ENCODE results near the gene GPR45. TPM values are rescaled to one million over a fixed set of nuclear protein-coding genes. Genes with fewer than 3 reads are reported as not detected.

Gene GPR45
- total RNA-seq, 2 donors from 2014 or later = not detected

DNA sequence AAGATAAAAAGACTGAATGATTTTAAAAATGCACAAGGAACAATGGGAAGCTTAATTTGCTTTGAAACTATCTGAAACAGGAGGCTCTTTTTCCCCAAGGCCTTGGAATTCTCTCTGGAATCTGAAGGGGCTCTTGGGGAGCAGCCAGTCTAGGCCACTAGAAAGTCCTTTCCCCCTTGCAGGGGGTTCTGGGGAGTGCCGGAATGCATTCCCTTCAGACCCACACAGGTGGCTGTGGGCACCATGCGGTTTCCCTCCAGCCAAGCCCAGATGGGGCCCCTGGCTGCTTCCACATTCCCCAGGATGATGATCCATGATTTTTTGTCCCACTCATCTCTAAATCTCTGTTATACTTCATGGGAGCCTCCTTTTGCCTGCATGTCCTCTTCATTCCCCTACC, 10.7 kb downstream of the GPR45 start:
- 83 to 96% methylated on average over 2 of the region's 2 CpGs for WGBS, 2 donors
- Histone ChIP-seq H3K9me3 (no peaks in the 10 kb centered on the region), H3K4me3 (no peak overlapping the region), H3K27ac (no peak overlapping the region), H3K27me3 (no peaks in the 10 kb centered on the region), H3K36me3 (replicated peaks in 1 of 2; ENCODE audit: insufficient read depth in 1 of 2, low read depth in 2 of 2) (no peaks in the 10 kb centered on the region), H3K4me1 (no peaks in the 10 kb centered on the region)
- DNase-seq (no peak), ATAC-seq (no peak)
- TF ChIP-seq, protein P1, sequence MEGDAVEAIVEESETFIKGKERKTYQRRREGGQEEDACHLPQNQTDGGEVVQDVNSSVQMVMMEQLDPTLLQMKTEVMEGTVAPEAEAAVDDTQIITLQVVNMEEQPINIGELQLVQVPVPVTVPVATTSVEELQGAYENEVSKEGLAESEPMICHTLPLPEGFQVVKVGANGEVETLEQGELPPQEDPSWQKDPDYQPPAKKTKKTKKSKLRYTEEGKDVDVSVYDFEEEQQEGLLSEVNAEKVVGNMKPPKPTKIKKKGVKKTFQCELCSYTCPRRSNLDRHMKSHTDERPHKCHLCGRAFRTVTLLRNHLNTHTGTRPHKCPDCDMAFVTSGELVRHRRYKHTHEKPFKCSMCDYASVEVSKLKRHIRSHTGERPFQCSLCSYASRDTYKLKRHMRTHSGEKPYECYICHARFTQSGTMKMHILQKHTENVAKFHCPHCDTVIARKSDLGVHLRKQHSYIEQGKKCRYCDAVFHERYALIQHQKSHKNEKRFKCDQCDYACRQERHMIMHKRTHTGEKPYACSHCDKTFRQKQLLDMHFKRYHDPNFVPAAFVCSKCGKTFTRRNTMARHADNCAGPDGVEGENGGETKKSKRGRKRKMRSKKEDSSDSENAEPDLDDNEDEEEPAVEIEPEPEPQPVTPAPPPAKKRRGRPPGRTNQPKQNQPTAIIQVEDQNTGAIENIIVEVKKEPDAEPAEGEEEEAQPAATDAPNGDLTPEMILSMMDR (IDR thresholded peaks at IDR 0.05) = no peak
- no peak for TF ChIP-seq POLR2A (IDR thresholded peaks at IDR 0.05)
- intact Hi-C loops (cut with DNase I) = no loop called here

DNA sequence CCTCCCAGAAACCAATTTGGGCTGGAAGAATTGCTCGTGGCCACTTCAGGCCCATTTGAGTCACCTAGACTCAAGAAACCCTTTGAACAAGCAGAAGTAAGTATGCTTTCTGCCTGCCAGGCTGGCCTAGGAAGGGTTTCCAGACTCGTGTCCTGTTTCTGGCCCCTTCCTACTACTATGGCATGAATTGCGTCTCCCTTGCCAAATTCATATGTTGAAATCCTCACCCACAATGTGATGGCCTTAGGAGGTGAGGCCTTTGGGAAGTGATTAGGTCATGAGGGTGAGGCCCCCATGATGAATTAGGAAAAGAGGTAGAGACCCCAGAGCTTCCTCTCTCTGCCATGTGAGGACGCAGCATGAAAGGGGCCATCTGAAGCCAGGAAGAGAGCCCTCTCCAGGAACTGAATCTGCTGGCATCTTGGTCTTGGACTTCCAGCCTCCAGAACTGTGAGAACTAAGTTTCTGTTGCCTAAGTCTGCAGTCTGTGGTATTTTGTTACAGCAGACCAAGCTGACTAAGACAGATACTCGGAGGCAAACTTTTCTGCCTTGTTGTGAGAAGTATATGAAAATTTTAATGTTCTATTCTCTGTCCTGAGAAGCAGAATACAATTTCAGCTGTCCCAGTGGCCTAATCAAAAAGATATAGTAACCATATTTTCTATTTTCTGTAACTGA, 13.1 kb downstream of the GPR45 start:
- TF ChIP-seq, protein P1 (IDR thresholded peaks at IDR 0.05) = no peak
- no peak for TF ChIP-seq POLR2A (IDR thresholded peaks at IDR 0.05)

DNA sequence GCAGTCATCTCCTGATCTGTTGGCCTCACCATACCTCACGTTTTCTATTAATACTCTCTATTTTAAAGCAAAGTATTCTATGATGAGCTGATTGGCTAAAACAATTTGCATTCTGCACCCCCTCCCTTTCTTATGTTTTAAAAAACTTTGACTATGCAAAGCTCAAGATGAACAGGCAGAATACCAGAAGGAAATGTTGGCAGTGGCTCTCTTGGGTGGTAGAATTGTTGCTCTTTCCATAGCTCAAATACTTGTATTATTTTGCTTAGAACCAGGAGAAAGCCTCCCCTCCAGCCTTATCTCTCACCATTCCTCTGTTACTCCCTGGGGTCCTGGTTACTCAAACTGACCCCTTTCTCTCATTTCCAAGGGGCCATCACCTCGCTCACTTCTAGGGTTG, 14.4 kb downstream of the GPR45 start:
- no peaks in the 10 kb centered on the region for H3K36me3 ChIP-seq (replicated peaks in 1 of 2; ENCODE audit: insufficient read depth in 1 of 2, low read depth in 2 of 2)
- TF ChIP-seq, protein P1 (IDR thresholded peaks at IDR 0.05) = no peak
- TF ChIP-seq POLR2A (IDR thresholded peaks at IDR 0.05) = no peak
- 68 to 84% methylated on average over 2 of the region's 2 CpGs for WGBS, 2 donors
- H3K4me3 ChIP-seq = no peak overlapping the region
- ATAC-seq = no peak
- intact Hi-C loops (cut with DNase I) = no loop called here
- H3K4me1 ChIP-seq = no peaks in the 10 kb centered on the region
- no peaks in the 10 kb centered on the region for H3K27me3 ChIP-seq
- H3K27ac ChIP-seq = no peak overlapping the region
- H3K9me3 ChIP-seq = no peaks in the 10 kb centered on the region
- no peak for DNase-seq

More for the DNA sequence above, 13.1 kb downstream of the GPR45 start:
- DNase-seq (no peak), ATAC-seq (no peak)
- no peak overlapping the region for H3K27ac ChIP-seq
- intact Hi-C loops (cut with DNase I) = no loop called here
- H3K4me1 ChIP-seq = no peaks in the 10 kb centered on the region
- no peaks in the 10 kb centered on the region for H3K9me3 ChIP-seq
- H3K4me3 ChIP-seq = no peak overlapping the region
- no peaks in the 10 kb centered on the region for H3K27me3 ChIP-seq
- H3K36me3 ChIP-seq (replicated peaks in 1 of 2; ENCODE audit: insufficient read depth in 1 of 2, low read depth in 2 of 2) = no peaks in the 10 kb centered on the region
- 76 to 82% methylated on average over 5 of the region's 5 CpGs for WGBS, 2 donors

DNA sequence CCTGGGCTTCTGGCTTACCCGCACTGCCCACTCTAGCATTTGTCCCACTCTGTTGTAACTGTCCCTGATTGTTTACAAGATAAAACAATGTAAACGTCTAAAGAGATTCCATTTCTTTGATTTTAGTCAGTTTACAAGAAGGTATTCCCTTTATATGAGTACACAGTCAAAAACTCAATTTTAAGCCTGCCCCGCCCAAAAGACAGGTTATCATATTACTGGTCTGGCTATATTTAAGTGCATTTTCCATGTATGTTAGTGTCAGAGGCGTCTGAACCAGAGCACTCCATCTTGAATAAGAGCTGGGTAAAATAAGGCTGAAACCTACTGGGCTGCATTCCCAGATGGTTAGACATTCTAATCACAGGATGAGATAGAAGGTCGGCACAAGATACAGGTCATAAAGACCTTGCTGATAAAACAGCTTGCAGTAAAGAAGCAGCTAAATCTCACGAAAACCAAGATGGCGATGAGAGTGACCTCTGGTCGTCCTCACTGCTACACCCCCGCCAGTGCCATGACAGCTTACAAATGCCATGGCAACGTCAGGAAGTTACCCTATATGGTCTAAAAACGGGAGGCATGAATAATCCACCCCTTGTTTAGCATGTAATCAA, 15.0 kb downstream of the GPR45 start:
- TF ChIP-seq, protein P1 (IDR thresholded peaks at IDR 0.05) = no peak
- TF ChIP-seq POLR2A (IDR thresholded peaks at IDR 0.05) = no peak
- intact Hi-C loops (cut with DNase I) = no loop called here
- 67 to 74% methylated on average over 11 of the region's 11 CpGs for WGBS, 2 donors
- Histone ChIP-seq H3K36me3 (replicated peaks in 1 of 2; ENCODE audit: insufficient read depth in 1 of 2, low read depth in 2 of 2) (no peaks in the 10 kb centered on the region), H3K4me1 (no peaks in the 10 kb centered on the region), H3K9me3 (no peaks in the 10 kb centered on the region), H3K27ac (no peak overlapping the region), H3K4me3 (no peak overlapping the region), H3K27me3 (no peaks in the 10 kb centered on the region)
- DNase-seq = no peak
- ATAC-seq = no peak

DNA sequence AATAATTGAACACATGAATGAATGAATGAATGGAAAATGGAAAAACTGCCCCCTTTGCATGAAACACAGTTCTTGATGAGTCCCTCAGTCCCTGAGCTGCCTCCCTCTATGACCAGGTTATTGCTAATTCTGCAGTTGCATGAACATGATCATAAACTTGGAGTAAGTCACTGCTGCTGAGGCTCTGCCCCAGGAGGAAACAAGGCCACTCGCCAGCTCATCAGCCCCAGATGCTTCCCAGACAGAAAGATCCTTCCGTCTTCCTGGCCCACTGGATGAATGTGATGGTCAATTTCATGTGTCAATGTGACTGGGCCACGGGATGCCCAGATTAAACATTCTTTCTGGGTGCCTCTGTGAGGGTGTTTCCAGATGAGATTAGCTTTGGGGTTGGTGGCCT, 16.4 kb downstream of the GPR45 start:
- Histone ChIP-seq H3K36me3 (replicated peaks in 1 of 2; ENCODE audit: insufficient read depth in 1 of 2, low read depth in 2 of 2) (no peaks in the 10 kb centered on the region), H3K27ac (no peak overlapping the region), H3K4me1 (no peaks in the 10 kb centered on the region), H3K4me3 (no peak overlapping the region), H3K9me3 (no peaks in the 10 kb centered on the region), H3K27me3 (no peaks in the 10 kb centered on the region)
- ATAC-seq (no peak), DNase-seq (no peak)
- 87 to 90% methylated on average over 3 of the region's 3 CpGs for WGBS, 2 donors
- no peak for TF ChIP-seq POLR2A (IDR thresholded peaks at IDR 0.05)
- TF ChIP-seq, protein P1 (IDR thresholded peaks at IDR 0.05) = no peak
- intact Hi-C loops (cut with DNase I) = no loop called here

Data from body of pancreas (tissue), 4 donors.